HK-2 (cell line): ENCODE results near the gene HIVEP3.

Experiments
- DNase-seq: peaks from one replicate; pipeline ENCODE4 v3.0.0-alpha.2; 2018; ENCODE audit not compliant: unreplicated experiment

HIVEP3 gene

GRCh38 chr1:41650028-41650880, 268.5 kb downstream of the HIVEP3 start:
- DNase-seq = no peak

GRCh38 chr1:41649396-41650027, 269.2 kb downstream of the HIVEP3 start:
- no peak for DNase-seq

- no peak for DNase-seq
Measured at GRCh38 chr1:41648844-41649243, 269.9 kb downstream of the HIVEP3 start.

GRCh38 chr1:41648230-41648629, 270.5 kb downstream of the HIVEP3 start:
- no peak for DNase-seq

GRCh38 chr1:41647221-41648135, 271.2 kb downstream of the HIVEP3 start:
- DNase-seq = no peak

GRCh38 chr1:41646186-41646585, 272.5 kb downstream of the HIVEP3 start:
- DNase-seq = no peak

- DNase-seq = no peak
Measured at GRCh38 chr1:41645062-41645461, 273.7 kb downstream of the HIVEP3 start.

GRCh38 chr1:41642922-41643821, 275.6 kb downstream of the HIVEP3 start:
- no peak for DNase-seq

- DNase-seq = no peak
Measured at GRCh38 chr1:41641941-41642527, 276.7 kb downstream of the HIVEP3 start.

- DNase-seq = no peak
Measured at GRCh38 chr1:41641475-41641814, 277.3 kb downstream of the HIVEP3 start.

- DNase-seq = no peak
Measured at GRCh38 chr1:41640756-41641474, 277.8 kb downstream of the HIVEP3 start.

- DNase-seq = no peak
Measured at GRCh38 chr1:41640141-41640751, 278.5 kb downstream of the HIVEP3 start.

- no peak for DNase-seq
Measured at GRCh38 chr1:41639332-41639936, 279.3 kb downstream of the HIVEP3 start.

- no peak for DNase-seq
Measured at GRCh38 chr1:41638086-41639024, 280.4 kb downstream of the HIVEP3 start.

- no peak for DNase-seq
Measured at GRCh38 chr1:41637367-41637766, 281.4 kb downstream of the HIVEP3 start.

- no peak for DNase-seq
Measured at GRCh38 chr1:41633764-41634163, 285.0 kb downstream of the HIVEP3 start.

GRCh38 chr1:41632781-41633575, 285.7 kb downstream of the HIVEP3 start:
- DNase-seq = no peak
